Muscle layer of duodenum (tissue), 2 donors: ENCODE results near the gene CCDC171.

ENCODE experiments used
- H3K27ac ChIP-seq: one replicate; pipeline ENCODE4 v1.7.0; 2013; ENCODE audit warnings: mild to moderate bottlenecking, low read length
- H3K27me3 ChIP-seq: one replicate; pipeline ENCODE4 v1.7.0; 2013; ENCODE audit warnings: low read depth, mild to moderate bottlenecking, control low read depth, low read length
- H3K36me3 ChIP-seq, 2 donors: one replicate each; pipeline ENCODE4 v1.7.0; 2013; ENCODE audit warnings: low read length in 2 of 2, control low read depth in 1 of 2, mild to moderate bottlenecking in 1 of 2; ENCODE audit not compliant: insufficient read depth in 2 of 2, control insufficient read depth in 1 of 2
- H3K4me1 ChIP-seq, 2 donors: one replicate each; pipeline ENCODE4 v1.7.0; 2013; ENCODE audit warnings: low read length in 2 of 2, mild to moderate bottlenecking in 2 of 2, control low read depth in 1 of 2, moderate library complexity in 1 of 2; ENCODE audit not compliant: insufficient read depth in 2 of 2, control insufficient read depth in 1 of 2
- H3K4me3 ChIP-seq, 2 donors: one replicate each; pipeline ENCODE4 v1.7.0; 2013; ENCODE audit warnings: low read length in 2 of 2, low read depth in 1 of 2, mild to moderate bottlenecking in 1 of 2
- H3K9me3 ChIP-seq, 2 donors: one replicate each; pipeline ENCODE4 v1.7.0; 2013; ENCODE audit warnings: low read length in 2 of 2, control low read depth in 1 of 2, mild to moderate bottlenecking in 1 of 2; ENCODE audit not compliant: control insufficient read depth in 1 of 2
- donor health status: healthy.

The CCDC171 gene

GRCh38 chr9:15729507-15729906 lies 176.7 kb downstream of the CCDC171 start:
- no peaks in the 10 kb centered on the region for H3K27me3 ChIP-seq
- no peak overlapping the region for H3K4me3 ChIP-seq
- H3K4me1 ChIP-seq, result no peaks in the 10 kb centered on the region
- H3K36me3 ChIP-seq, result no peaks in the 10 kb centered on the region
- H3K9me3 ChIP-seq, result no peaks in the 10 kb centered on the region
- no peak overlapping the region for H3K27ac ChIP-seq

- H3K4me3 ChIP-seq, result no peak overlapping the region
- H3K9me3 ChIP-seq, result no peaks in the 10 kb centered on the region
- no peaks in the 10 kb centered on the region for H3K27me3 ChIP-seq
- H3K4me1 ChIP-seq, result peaks cover 0 to 3% of the 10 kb centered on the region in 2 donors
- H3K36me3 ChIP-seq, result no peaks in the 10 kb centered on the region
- H3K27ac ChIP-seq, result no peak overlapping the region
Measured at GRCh38 chr9:15735083-15735857, 182.4 kb downstream of the CCDC171 start.

GRCh38 chr9:15736569-15736968 lies 183.7 kb downstream of the CCDC171 start:
- Histone ChIP-seq H3K36me3 (no peaks in the 10 kb centered on the region), H3K27ac (no peak overlapping the region), H3K27me3 (no peaks in the 10 kb centered on the region), H3K9me3 (no peaks in the 10 kb centered on the region), H3K4me3 (no peak overlapping the region), H3K4me1 (peaks cover 0 to 3% of the 10 kb centered on the region in 2 donors)

- no peak overlapping the region for H3K4me3 ChIP-seq
- no peaks in the 10 kb centered on the region for H3K36me3 ChIP-seq
- peaks cover 0 to 3% of the 10 kb centered on the region in 2 donors for H3K4me1 ChIP-seq
- no peak overlapping the region for H3K27ac ChIP-seq
- H3K27me3 ChIP-seq, result no peaks in the 10 kb centered on the region
- no peaks in the 10 kb centered on the region for H3K9me3 ChIP-seq
Measured at GRCh38 chr9:15738011-15738410, 185.2 kb downstream of the CCDC171 start.

- H3K4me3 ChIP-seq, result no peak overlapping the region
- H3K27ac ChIP-seq, result no peak overlapping the region
Measured at GRCh38 chr9:15741015-15741414, 188.2 kb downstream of the CCDC171 start.

GRCh38 chr9:15743512-15743911 lies 190.7 kb downstream of the CCDC171 start:
- H3K27ac ChIP-seq, result no peak overlapping the region
- H3K9me3 ChIP-seq, result no peaks in the 10 kb centered on the region
- H3K4me1 ChIP-seq, result no peaks in the 10 kb centered on the region
- H3K36me3 ChIP-seq, result no peaks in the 10 kb centered on the region
- H3K4me3 ChIP-seq, result no peak overlapping the region
- H3K27me3 ChIP-seq, result no peaks in the 10 kb centered on the region

More at GRCh38 chr9:15741015-15741414, 188.2 kb downstream of the CCDC171 start:
- no peaks in the 10 kb centered on the region for H3K27me3 ChIP-seq
- H3K9me3 ChIP-seq, result no peaks in the 10 kb centered on the region
- no peaks in the 10 kb centered on the region for H3K4me1 ChIP-seq
- no peaks in the 10 kb centered on the region for H3K36me3 ChIP-seq

- Histone ChIP-seq H3K27ac (no peak overlapping the region), H3K36me3 (no peaks in the 10 kb centered on the region), H3K27me3 (no peaks in the 10 kb centered on the region), H3K9me3 (no peaks in the 10 kb centered on the region), H3K4me3 (no peak overlapping the region), H3K4me1 (no peaks in the 10 kb centered on the region)
Measured at GRCh38 chr9:15744196-15744595, 191.4 kb downstream of the CCDC171 start.

- no peaks in the 10 kb centered on the region for H3K27me3 ChIP-seq
- no peaks in the 10 kb centered on the region for H3K36me3 ChIP-seq
- no peaks in the 10 kb centered on the region for H3K9me3 ChIP-seq
- H3K27ac ChIP-seq, result no peak overlapping the region
- no peak overlapping the region for H3K4me3 ChIP-seq
- H3K4me1 ChIP-seq, result no peaks in the 10 kb centered on the region
Measured at GRCh38 chr9:15746905-15747304, 194.1 kb downstream of the CCDC171 start.

GRCh38 chr9:15755660-15756059 lies 202.8 kb downstream of the CCDC171 start:
- H3K27ac ChIP-seq, result no peak overlapping the region
- H3K4me3 ChIP-seq, result no peak overlapping the region

GRCh38 chr9:15761551-15761950 lies 208.7 kb downstream of the CCDC171 start:
- Histone ChIP-seq H3K27ac (no peak overlapping the region), H3K9me3 (peaks cover 0 to 2% of the 10 kb centered on the region in 2 donors), H3K4me3 (no peak overlapping the region), H3K27me3 (no peaks in the 10 kb centered on the region), H3K36me3 (no peaks in the 10 kb centered on the region), H3K4me1 (no peaks in the 10 kb centered on the region)

More at GRCh38 chr9:15755660-15756059, 202.8 kb downstream of the CCDC171 start:
- Histone ChIP-seq H3K27me3 (no peaks in the 10 kb centered on the region), H3K4me1 (no peaks in the 10 kb centered on the region), H3K36me3 (no peaks in the 10 kb centered on the region), H3K9me3 (no peaks in the 10 kb centered on the region)

- Histone ChIP-seq H3K27me3 (no peaks in the 10 kb centered on the region), H3K27ac (no peak overlapping the region), H3K4me3 (no peak overlapping the region), H3K4me1 (no peaks in the 10 kb centered on the region), H3K36me3 (no peaks in the 10 kb centered on the region), H3K9me3 (peaks cover 0 to 2% of the 10 kb centered on the region in 2 donors)
Measured at GRCh38 chr9:15763371-15763770, 210.5 kb downstream of the CCDC171 start.

GRCh38 chr9:15764131-15764530 lies 211.3 kb downstream of the CCDC171 start:
- Histone ChIP-seq H3K27me3 (no peaks in the 10 kb centered on the region), H3K9me3 (peaks cover 0 to 2% of the 10 kb centered on the region in 2 donors), H3K4me1 (no peaks in the 10 kb centered on the region), H3K36me3 (no peaks in the 10 kb centered on the region), H3K4me3 (no peak overlapping the region), H3K27ac (no peak overlapping the region)
